C4-2B (cell line): ENCODE measurements around the gene PALLD.

Experiments used
- ZFX ChIP-seq: fragments of 450-650 bp; IDR thresholded peaks from 2 replicates; pipeline ENCODE4 v1.6.1; 2017
- TF ChIP-seq, protein P1 (sequence below): fragments of 450-650 bp; conservative IDR thresholded peaks from 2 replicates; pipeline ENCODE4 v1.5.1; 2017; ENCODE audit warnings: mild to moderate bottlenecking

DNA sequence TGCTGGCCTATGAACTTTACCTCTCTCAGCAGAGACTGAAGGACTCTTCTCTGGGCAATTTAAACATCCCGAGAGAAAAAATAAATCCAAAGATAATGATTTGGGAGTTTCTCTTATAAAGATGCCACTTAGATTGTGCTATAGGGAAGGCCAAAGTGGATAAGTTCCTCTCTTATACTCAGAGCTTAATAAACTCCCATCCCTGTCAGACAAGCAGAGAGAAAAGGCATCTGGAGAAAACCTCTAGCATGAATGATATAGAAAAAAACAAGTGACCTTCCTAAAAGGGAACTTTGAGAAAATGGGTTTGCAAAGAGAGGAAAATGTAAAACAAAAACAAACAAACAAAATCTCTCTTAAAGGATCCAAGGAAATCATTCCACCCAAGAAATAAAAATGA lies 199.4 kb downstream of the PALLD start:
- TF ChIP-seq, protein P1, sequence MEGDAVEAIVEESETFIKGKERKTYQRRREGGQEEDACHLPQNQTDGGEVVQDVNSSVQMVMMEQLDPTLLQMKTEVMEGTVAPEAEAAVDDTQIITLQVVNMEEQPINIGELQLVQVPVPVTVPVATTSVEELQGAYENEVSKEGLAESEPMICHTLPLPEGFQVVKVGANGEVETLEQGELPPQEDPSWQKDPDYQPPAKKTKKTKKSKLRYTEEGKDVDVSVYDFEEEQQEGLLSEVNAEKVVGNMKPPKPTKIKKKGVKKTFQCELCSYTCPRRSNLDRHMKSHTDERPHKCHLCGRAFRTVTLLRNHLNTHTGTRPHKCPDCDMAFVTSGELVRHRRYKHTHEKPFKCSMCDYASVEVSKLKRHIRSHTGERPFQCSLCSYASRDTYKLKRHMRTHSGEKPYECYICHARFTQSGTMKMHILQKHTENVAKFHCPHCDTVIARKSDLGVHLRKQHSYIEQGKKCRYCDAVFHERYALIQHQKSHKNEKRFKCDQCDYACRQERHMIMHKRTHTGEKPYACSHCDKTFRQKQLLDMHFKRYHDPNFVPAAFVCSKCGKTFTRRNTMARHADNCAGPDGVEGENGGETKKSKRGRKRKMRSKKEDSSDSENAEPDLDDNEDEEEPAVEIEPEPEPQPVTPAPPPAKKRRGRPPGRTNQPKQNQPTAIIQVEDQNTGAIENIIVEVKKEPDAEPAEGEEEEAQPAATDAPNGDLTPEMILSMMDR = no peak
- no peak for TF ChIP-seq ZFX
